Kidney glomerular epithelial cell (primary cell): ENCODE data around the gene TSBP1.
"Not testable (repeated sequence)": the region's sequence is repeated elsewhere in the genome, so short reads cannot be mapped to it uniquely, and the experiment has no call there.

Experiments used
- DNase-seq: peaks from one replicate; lab custom pipeline; 2025; lab: John Stamatoyannopoulos, UW

TSBP1 gene

DNA sequence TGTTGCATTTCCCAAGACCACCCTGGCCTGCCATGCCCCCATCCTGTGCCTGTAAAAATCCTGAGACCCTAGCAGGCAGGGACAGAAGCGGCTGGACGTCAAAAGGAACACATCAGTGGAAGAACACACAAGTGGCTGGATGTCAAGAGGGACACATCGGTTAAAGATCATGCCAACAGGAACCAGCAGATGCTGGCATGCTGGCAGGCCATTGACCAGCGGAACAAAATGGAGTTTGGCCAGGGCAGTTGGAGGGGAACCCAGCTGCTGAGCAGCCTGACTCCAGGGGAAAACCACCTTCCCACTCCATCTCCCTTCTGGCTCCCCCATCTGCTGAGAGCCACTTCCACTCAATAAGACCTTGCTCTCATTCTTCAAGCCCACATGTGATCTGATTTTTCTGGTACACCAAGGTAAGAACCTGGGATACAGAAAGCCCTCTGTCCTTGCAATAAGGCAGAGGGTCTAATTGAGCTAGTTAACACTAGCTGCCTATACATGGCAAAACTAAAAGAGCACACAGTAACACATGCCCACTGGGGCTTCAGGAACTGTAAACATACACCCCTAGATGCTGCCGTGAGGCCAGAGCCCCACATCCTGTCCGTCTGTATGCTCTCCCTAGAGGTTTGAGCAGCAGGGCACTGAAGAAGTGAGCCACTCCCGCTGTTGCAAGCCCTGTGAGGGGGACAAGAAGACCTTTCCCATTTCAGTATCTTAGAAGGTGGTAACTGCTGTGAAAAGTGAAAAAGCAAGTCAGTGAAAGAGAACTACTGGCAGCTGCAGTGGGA, 4.2 kb upstream of the TSBP1 start:
- DNase-seq: no peak

- no peak for DNase-seq
These were observed 474 bp downstream of the TSBP1 start for GRCh38 chr6:32371229-32371628.

GRCh38 chr6:32370505-32370904, 1.2 kb downstream of the TSBP1 start:
- no peak for DNase-seq

DNA sequence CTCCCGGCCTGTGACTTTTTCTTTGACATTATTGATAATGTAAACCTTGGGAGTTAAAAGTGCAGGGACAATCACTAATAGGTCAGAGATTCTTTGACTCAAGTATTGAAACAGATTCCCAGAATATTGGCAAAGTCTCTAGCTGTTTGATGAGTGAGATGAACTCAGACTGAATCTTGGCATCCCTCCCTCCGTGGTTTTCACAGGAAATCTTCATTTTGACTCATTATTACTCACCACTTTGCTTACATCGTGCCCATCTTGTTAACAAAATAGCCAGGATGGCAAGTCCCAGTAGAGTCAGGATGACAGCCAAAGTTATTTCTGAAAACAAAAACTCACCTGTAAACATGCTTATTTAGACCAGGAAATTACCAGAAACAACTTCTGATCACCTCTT, 2.0 kb downstream of the TSBP1 start:
- DNase-seq: peak; percentile 75

DNA sequence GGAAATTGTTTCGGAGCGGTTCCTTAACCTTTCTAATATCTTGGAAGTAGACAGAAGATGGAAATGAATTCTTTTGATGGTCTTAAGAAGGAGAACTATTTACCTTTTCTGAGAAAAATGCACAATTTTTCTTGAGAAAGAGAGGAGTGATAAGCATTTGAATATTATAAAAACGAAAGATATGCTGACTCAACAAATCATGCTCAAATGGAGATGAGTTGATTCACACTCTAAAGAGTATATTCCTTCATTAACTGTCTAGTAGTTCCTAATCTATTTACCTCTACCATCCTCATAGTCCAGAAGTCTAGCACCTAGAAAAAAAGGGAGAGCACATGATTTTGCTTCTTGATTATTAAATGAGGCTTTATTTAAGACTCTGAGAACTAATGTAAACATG, 4.1 kb downstream of the TSBP1 start:
- no peak for DNase-seq

- DNase-seq: not testable (repeated sequence)
These were observed 12.5 kb downstream of the TSBP1 start for GRCh38 chr6:32359225-32359624.

DNA sequence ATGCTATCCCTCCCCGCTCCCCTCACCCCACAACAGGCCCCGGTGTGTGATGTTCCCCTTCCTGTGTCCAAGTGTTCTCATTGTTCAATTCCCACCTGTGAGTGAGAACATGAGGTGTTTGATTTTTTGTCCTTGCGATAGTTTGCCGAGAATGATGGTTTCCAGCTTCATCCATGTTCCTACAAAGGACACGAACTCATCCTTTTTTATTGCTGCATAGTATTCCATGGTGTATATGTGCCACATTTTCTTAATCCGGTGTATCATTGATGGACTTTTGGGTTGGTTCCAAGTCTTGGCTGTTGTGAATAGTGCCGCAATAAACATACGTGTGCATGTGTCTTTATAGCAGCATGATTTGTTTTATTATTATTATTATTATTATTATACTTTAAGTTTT, 13.2 kb downstream of the TSBP1 start:
- DNase-seq: not testable (repeated sequence)

GRCh38 chr6:32355018-32355417, 16.7 kb downstream of the TSBP1 start:
- DNase-seq: no peak

DNA sequence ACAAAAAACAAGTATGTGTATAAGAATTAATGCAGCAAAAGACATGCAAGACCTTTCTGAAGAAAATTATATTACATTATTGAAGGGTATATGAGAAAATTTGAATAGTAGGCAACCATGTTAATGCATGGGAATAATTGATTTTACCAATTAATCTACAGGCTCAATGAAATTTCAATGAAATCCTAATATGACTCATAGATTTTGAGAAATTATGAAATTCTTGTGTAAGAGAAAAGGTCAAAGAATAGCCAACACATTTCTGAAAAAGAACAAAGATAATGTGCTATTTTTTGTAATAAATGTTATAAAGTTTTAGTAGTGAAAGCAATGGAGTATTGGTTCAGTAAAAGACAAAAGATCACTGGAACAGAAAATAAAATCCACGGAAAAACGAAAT, 18.4 kb downstream of the TSBP1 start:
- no peak for DNase-seq

- DNase-seq: no peak
These were observed 31.5 kb downstream of the TSBP1 start for GRCh38 chr6:32340242-32340641.

- DNase-seq: no peak
These were observed 34.4 kb downstream of the TSBP1 start for GRCh38 chr6:32337186-32337805.

- DNase-seq: no peak
These were observed 39.3 kb downstream of the TSBP1 start for GRCh38 chr6:32332433-32332832.

- no peak for DNase-seq
These were observed 42.6 kb downstream of the TSBP1 start for GRCh38 chr6:32329141-32329540.

DNA sequence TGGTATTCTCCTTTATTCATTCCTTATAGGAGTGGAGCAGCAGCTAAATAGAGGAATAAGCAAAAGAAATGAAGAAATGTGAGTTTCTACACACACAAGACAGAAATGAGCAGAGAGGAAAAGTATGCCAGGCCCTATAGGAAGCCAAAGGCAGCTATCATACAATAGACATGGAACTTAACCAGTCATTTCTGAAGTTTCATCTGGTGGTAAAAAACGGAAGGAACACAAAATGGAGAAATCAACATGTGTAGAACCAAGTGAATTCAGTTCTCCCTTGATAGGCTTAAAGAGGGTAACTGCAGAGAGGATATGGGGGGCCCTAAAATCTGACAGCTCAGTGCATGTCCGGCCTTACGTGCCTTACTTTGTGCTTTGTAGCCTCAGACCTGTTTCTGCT, 44.6 kb downstream of the TSBP1 start:
- no peak for DNase-seq

GRCh38 chr6:32318501-32318900, 53.2 kb downstream of the TSBP1 start:
- DNase-seq: no peak

DNA sequence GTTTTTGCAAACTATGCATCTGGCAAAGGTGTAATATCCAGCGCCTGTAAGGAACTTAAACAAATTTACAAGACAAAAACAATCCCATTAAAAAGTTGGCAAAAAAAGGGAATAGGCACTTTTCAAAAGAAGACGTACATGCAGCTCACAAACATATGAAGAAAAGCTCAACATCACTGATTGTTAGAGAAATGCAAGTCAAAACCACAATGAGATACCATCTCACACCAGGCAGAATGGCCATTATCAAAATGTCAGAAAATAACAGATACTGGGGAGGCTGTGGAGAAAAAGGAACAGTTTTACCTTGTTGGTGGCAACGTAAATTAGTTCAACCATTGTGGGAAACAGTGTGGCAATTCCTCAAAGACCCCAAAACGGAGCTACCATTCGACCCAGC, 54.2 kb downstream of the TSBP1 start:
- DNase-seq: no peak

DNA sequence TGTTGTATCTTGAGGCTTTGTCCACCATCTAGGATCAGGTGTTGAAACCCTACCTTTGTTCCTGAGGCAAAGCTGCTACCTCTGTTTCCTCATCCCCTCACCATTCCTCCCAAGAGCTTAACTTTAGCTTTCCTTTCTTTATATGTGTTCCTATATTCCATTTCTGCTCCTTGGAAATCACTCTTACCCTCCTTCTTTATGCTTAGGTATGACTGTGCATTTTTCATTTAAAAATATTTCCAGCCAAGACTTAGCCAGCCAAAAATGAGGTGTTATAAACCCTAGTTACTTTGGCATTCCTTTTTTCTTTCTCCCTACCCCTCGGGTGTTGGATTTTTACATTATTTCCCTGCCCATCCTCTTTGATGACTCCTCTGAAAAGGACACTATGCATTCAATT, 57.7 kb downstream of the TSBP1 start:
- no peak for DNase-seq

- DNase-seq: no peak
These were observed 72.9 kb downstream of the TSBP1 start for GRCh38 chr6:32298632-32299336.

GRCh38 chr6:32294980-32295379, 76.7 kb downstream of the TSBP1 start:
- not testable (repeated sequence) for DNase-seq

- no peak for DNase-seq
These were observed 77.1 kb downstream of the TSBP1 start for GRCh38 chr6:32294566-32294965.

DNA sequence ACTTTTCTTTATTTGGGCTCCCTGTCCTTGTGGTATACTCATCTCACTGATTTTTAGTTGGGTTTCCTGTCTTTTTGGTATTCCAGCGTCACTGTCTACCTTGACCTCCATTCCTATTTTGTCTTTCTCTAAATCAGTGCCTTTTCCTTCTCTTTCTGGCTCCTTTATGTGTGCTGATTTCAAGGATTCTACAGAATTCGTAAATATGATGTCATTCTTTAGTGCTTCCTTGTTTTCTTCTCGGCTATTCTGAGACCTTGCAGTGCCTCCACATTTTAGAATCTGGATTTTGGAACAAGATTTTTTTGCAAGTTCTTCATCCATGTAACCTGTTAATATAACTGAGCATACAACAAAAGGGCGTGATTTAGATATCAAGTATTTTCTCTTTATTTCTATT, 78.0 kb downstream of the TSBP1 start:
- DNase-seq: no peak

DNA sequence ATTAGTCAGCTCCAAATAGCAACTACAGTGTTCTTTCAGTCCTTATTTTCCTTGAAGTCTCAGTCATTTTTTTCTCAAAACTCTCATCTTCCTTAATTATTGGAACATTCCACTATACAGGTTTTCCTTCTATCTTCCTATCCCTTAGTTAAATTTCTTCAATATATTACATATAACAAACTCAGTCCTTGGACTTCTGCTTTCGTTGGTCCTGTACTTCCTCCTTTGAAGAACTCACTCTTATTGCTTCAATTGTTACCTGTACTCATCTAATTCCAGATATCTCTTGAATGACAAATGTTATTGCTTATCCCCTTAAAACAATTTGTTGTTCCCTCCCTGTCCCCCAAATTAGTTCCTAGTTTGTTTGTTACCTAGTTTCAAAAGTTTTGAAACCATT, 80.2 kb downstream of the TSBP1 start:
- no peak for DNase-seq

- DNase-seq: no peak
These were observed 80.7 kb downstream of the TSBP1 start for GRCh38 chr6:32290886-32291450.
